Measurements from ENCODE around the gene CASP7.
"Not testable (repeated sequence)": the region's sequence is repeated elsewhere in the genome, so short reads cannot be mapped to it uniquely, and the experiment has no call there.

The CASP7 gene

GRCh38 chr10:113754125-113754524 lies 74.4 kb downstream of the CASP7 start:
- no peak for DNase-seq (ENCODE audit: low spot score)

GRCh38 chr10:113754768-113755167 lies 75.1 kb downstream of the CASP7 start:
- no peak for DNase-seq (ENCODE audit: low spot score)

DNA sequence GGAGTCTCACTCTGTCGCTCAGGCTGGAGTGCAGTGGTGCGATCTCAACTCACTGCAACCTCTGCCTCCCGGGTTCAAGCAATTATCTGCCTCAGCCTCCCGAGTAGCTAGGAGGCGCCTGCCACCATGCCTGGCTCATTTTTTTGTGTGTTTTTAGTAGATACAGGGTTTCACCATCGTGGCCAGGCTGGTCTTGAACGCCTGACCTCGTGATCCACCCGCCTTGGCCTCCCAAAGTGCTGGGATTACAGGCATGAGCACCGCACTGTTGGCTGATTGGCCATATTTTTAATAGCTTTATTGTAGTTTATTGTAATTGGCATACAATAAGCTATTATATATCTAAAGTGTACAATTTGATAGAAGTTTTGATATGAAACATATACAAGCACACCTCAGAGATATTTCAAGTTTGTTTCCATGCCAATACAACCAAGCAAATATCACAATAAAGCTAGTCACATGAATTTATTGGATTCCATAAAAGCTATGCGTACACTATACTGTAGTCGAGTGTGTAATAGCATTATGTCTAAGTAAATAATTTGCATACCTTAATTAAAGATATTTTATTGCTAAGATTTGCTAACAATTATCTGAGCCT lies 77.3 kb downstream of the CASP7 start:
- DNase-seq (ENCODE audit: low spot score): no peak

- DNase-seq (ENCODE audit: low spot score): no peak
Measured at GRCh38 chr10:113762083-113762482, 82.4 kb downstream of the CASP7 start.

DNA sequence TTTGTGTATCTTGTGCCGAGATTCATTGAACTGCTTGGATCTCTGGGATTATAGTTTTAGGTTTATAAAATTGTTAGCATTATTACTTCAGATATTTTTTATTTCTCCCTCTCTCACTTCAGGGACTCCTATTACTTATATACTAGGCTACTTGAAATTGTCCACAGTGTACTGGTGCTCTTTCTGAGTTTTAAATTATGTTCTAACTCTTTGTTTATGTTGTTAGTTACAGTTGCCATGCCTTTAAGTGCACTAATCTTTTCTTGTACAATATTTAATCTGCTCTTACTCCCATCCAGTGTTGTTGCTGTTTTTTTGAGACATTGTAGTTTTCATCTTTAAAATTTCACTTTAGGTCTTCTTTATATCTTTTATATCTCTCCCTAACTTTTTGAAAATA lies 84.9 kb downstream of the CASP7 start:
- DNase-seq (ENCODE audit: low spot score): no peak

- no peak for DNase-seq (ENCODE audit: low spot score)
Measured at GRCh38 chr10:113765910-113766309, 86.2 kb downstream of the CASP7 start.

DNA sequence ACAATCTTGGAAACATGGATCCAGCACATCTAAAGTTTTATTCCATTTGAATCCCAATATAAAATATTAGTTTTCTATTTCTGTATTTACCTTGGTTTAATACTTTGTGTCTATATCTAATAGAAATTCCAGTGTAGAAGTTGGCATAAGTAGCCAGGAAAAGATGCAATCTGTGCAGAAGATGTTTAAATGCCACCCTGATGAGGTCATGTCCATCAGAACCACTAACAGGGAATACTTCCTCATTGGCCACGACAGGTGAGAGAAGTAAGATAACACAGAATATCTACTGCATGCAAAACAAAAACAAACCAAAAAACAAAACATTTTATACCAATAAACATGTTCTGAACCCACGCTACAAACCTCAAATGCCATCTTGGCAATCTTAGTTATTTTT lies 87.5 kb downstream of the CASP7 start:
- DNase-seq (ENCODE audit: low spot score): no peak

DNA sequence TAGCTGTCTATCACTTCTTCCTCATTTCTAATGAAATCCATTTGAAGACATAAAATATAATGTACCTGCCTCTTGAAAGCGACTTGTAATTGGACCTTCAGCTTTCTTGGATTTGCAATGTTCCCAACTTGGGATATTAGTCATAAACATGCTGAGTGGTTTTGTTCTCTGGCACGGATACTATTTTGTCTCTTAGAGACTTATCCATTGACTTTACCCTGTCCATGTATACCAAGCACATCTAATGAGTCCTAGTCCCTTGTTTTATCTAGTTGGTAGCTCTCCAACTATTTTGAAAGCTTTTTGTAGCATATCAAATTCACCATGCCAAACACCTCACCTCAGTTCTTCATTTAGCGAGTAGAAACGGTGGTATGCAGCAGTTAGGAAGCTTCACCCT lies 90.6 kb downstream of the CASP7 start:
- DNase-seq (ENCODE audit: low spot score): no peak

GRCh38 chr10:113771131-113771530 lies 91.4 kb downstream of the CASP7 start:
- not testable (repeated sequence) for DNase-seq (ENCODE audit: low spot score)

DNA sequence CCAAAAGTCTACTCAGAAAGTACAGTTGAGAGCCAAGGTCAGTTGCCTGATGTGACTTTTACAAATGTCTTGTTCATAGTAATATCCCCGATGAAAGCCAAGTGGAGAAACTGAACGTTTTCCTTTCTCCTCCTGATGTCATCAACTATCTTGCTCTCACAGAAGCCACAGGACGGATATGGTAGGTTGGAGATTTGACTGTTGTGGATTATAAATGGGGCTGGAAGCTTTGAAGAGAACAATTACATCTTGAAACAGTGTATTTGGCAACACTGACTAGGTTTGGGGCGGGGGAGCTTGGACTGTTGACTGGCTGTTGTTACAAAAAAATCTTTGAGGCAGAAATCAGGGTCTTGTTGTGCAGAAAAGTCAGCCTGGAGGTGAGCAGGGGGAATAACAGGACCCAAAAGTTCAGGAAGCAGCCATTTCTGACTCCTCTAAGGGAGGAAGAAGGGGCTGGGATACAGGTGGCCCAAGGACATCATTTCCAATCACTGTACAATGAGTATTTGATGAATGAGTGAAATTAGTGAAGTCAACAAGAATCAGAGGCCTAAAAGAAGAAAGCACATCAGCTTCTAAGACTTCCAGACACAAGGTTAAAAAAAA lies 96.1 kb downstream of the CASP7 start:
- no peak for DNase-seq (ENCODE audit: low spot score)

DNA sequence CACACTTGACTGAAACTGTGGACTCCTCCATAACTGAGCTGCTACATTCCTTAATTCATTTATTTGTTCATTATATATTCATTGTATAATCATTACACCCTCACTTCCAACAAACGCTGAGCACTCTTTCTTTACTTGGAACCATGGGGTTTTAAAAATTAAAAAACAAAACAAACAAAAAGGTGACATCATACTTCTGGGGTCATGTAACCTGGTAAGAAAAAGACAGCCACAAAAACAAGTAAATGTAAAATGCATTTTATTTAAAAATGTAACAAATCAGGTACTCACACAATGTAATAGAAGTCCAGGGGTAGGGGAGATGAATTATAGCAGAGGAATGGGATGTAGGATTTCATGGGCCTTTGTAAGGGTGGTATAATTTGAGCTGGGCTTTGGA lies 96.8 kb downstream of the CASP7 start:
- DNase-seq (ENCODE audit: low spot score): no peak
